PC-9 (cell line): ENCODE data around the gene VAMP8. TPM values are rescaled to one million over a fixed set of nuclear protein-coding genes. Genes with fewer than 3 reads are reported as not detected.
A peak's percentile ranks its signal among the peaks of the same experiment; 100 is the strongest.

Experiments used
- BruUV-seq: library from RNA; stranded (reverse); fragments of 400-500 nt; replicated peaks from 2 replicates; lab custom pipeline; 2021; lab: Mats Ljungman, UMichigan
- CTCF ChIA-PET: fragments of 300-600 bp; sonication (Branson Sonifier 250); formaldehyde crosslinking; loops from one replicate; lab custom pipeline; 2022; ENCODE audit warnings: antibody characterized with exemption; lab: Charles Lee
- POLR2A ChIA-PET: fragments of 300-600 bp; sonication (Branson Sonifier 250); formaldehyde crosslinking; loops from one replicate; lab custom pipeline; 2022; ENCODE audit warnings: antibody characterized with exemption; ENCODE audit not compliant: unreplicated experiment; lab: Charles Lee
- DNase-seq, 2 experiments: peaks; one replicate each; pipeline versions ENCODE4 v3.0.0 to v3.0.0-alpha.2; 2015 to 2022; ENCODE audit warnings: mixed read lengths in 1 of 2
- H2AFZ ChIP-seq: fragments of 200-600 bp; sonication (generic); 2 replicates; pipeline ENCODE4 v1.8.1; 2017; ENCODE audit warnings: antibody characterized with exemption
- H3F3A ChIP-seq: fragments of 200-600 bp; sonication (generic); 2 replicates; pipeline ENCODE4 v1.8.1; 2017; ENCODE audit warnings: antibody characterized with exemption, mild to moderate bottlenecking, low read depth; ENCODE audit not compliant: insufficient read depth
- H3K27ac ChIP-seq: fragments of 200-600 bp; sonication (generic); 2 replicates; pipeline ENCODE4 v1.6.1; 2016; ENCODE audit warnings: mixed run types
- H3K27me3 ChIP-seq: fragments of 200-600 bp; sonication (generic); 2 replicates; pipeline ENCODE4 v1.6.1; 2016; ENCODE audit warnings: low read depth, mixed run types; ENCODE audit not compliant: insufficient read depth
- H3K36me3 ChIP-seq: fragments of 200-600 bp; sonication (generic); 2 replicates; pipeline ENCODE4 v1.6.1; 2016; ENCODE audit warnings: low read depth, mixed run types
- H3K4me1 ChIP-seq: fragments of 200-600 bp; sonication (generic); replicated peaks from 2 replicates; pipeline ENCODE4 v1.6.1; 2016; ENCODE audit warnings: mixed run types; ENCODE audit not compliant: insufficient read depth
- H3K4me2 ChIP-seq: fragments of 200-600 bp; sonication (generic); 2 replicates; pipeline ENCODE4 v1.6.1; 2017; ENCODE audit warnings: mixed run types
- H3K4me3 ChIP-seq: fragments of 200-600 bp; sonication (generic); 2 replicates; pipeline ENCODE4 v1.6.1; 2016; ENCODE audit warnings: mixed run types
- H3K79me2 ChIP-seq: fragments of 200-600 bp; sonication (generic); 2 replicates; pipeline ENCODE4 v1.6.1; 2017; ENCODE audit warnings: low read depth, mixed run types
- H3K9me2 ChIP-seq: fragments of 200-600 bp; sonication (generic); 2 replicates; pipeline ENCODE4 v1.8.1; 2017; ENCODE audit warnings: mild to moderate bottlenecking; ENCODE audit not compliant: insufficient read depth
- H3K9me3 ChIP-seq: fragments of 200-600 bp; sonication (generic); 2 replicates; pipeline ENCODE4 v1.8.1; 2016; ENCODE audit warnings: low read depth; ENCODE audit not compliant: insufficient read depth
- H4K20me1 ChIP-seq: fragments of 200-600 bp; sonication (generic); 2 replicates; pipeline ENCODE4 v1.8.1; 2017; ENCODE audit not compliant: insufficient read depth
- CTCF ChIP-seq: fragments of 200-600 bp; sonication (generic); conservative IDR thresholded peaks from 2 replicates; pipeline ENCODE4 v1.6.1; 2017; ENCODE audit warnings: mixed run types, antibody characterized with exemption, mild to moderate bottlenecking, moderate library complexity
- EZH2 ChIP-seq: fragments of 200-600 bp; sonication (generic); IDR thresholded peaks from 2 replicates; pipeline ENCODE4 v1.8.0; 2017; ENCODE audit warnings: antibody characterized with exemption, low read depth
- intact Hi-C: fragments of 100-400 bp; cut with micrococcal nuclease; formaldehyde crosslinking; loops from one replicate; pipeline ENCODE4 v1.10.0; 2022; ENCODE audit not compliant: unreplicated experiment
- total RNA-seq: library from RNA; stranded (reverse); gene quantifications from 2 replicates; pipeline ENCODE4 v1.2.3, GENCODE V29; 2021

VAMP8 gene
- total RNA-seq, 1 experiment from 2014 or later = 124 TPM

- Histone ChIP-seq H3K4me1 (peaks cover 22% of the 10 kb centered on the region), H3K27ac (no peak overlapping the region), H3K9me2 (no peaks in the 10 kb centered on the region), H3K79me2 (no peaks in the 10 kb centered on the region), H4K20me1 (no peaks in the 10 kb centered on the region), H3K27me3 (no peaks in the 10 kb centered on the region), H3F3A (peaks cover 14% of the 10 kb centered on the region; the same call in 1 of the 2 replicates), H3K9me3 (no peaks in the 10 kb centered on the region), H3K4me2 (no peak overlapping the region), H2AFZ (no peak overlapping the region), H3K4me3 (no peak overlapping the region), H3K36me3 (no peaks in the 10 kb centered on the region)
- no peak for DNase-seq
- intact Hi-C loops = no loop called here
- TF ChIP-seq CTCF = no peak
- no peak for TF ChIP-seq EZH2
- ChIA-PET POLR2A (no interaction called here), CTCF (interaction anchor here (0.7 kb wide), 1 partner anchor 24 kb away, joined by 4 read pairs; no protein-coding TSS in a partner anchor)
- BruUV-seq = no TSS peak
These were observed 47.6 kb upstream of the VAMP8 start for GRCh38 chr2:85529809-85530208.

GRCh38 chr2:85531589-85531988 lies 45.8 kb upstream of the VAMP8 start:
- H4K20me1 ChIP-seq = no peaks in the 10 kb centered on the region
- DNase-seq = peak in 1 of 2 experiments; percentile 65
- intact Hi-C loops = no loop called here
- H3K27ac ChIP-seq = peak overlapping the region; percentile 37; the same call in 1 of the 2 replicates
- peaks cover 12% of the 10 kb centered on the region; the same call in 1 of the 2 replicates for H3F3A ChIP-seq
- CTCF ChIA-PET = interaction anchor here (0.6 to 0.7 kb wide), 2 partner anchors 21 to 251 kb away, joined by 3 to 16 read pairs; no protein-coding TSS in a partner anchor
- H3K79me2 ChIP-seq = peaks cover 12% of the 10 kb centered on the region
- H3K4me3 ChIP-seq = no peak overlapping the region
- H3K27me3 ChIP-seq = no peaks in the 10 kb centered on the region
- H3K9me3 ChIP-seq = no peaks in the 10 kb centered on the region
- TF ChIP-seq EZH2 (no peak), CTCF (no peak)
- peaks cover 16% of the 10 kb centered on the region for H3K4me1 ChIP-seq
- peak overlapping the region; percentile 21; the same call in 1 of the 2 replicates for H3K4me2 ChIP-seq
- no peaks in the 10 kb centered on the region for H3K36me3 ChIP-seq
- no peak overlapping the region for H2AFZ ChIP-seq
- POLR2A ChIA-PET = interaction anchor here (0.6 kb wide), 1 partner anchor 77 kb away, joined by 4 read pairs; no protein-coding TSS in a partner anchor
- BruUV-seq = no TSS peak
- H3K9me2 ChIP-seq = no peaks in the 10 kb centered on the region

GRCh38 chr2:85534099-85534498 lies 43.3 kb upstream of the VAMP8 start:
- Histone ChIP-seq H3K9me2 (no peaks in the 10 kb centered on the region), H3K27me3 (no peaks in the 10 kb centered on the region), H3F3A (peaks cover 23% of the 10 kb centered on the region; the same call in 1 of the 2 replicates), H3K79me2 (peaks cover 31% of the 10 kb centered on the region), H3K4me1 (peaks cover 25% of the 10 kb centered on the region), H3K36me3 (no peaks in the 10 kb centered on the region), H3K4me3 (no peak overlapping the region), H3K9me3 (no peaks in the 10 kb centered on the region), H4K20me1 (no peaks in the 10 kb centered on the region), H3K27ac (no peak overlapping the region), H3K4me2 (no peak overlapping the region), H2AFZ (no peak overlapping the region)
- no TSS peak for BruUV-seq
- TF ChIP-seq CTCF = no peak
- no peak for TF ChIP-seq EZH2
- ChIA-PET CTCF (no interaction called here), POLR2A (no interaction called here)
- no peak for DNase-seq
- intact Hi-C loops = no loop called here
